ENCODE measurements around the gene IL4. TPM values are rescaled to one million over a fixed set of nuclear protein-coding genes. Genes with fewer than 3 reads are reported as not detected.

Gene IL4
- total and polyA plus RNA-seq, 5 experiments from 2014 or later = not detected

DNA sequence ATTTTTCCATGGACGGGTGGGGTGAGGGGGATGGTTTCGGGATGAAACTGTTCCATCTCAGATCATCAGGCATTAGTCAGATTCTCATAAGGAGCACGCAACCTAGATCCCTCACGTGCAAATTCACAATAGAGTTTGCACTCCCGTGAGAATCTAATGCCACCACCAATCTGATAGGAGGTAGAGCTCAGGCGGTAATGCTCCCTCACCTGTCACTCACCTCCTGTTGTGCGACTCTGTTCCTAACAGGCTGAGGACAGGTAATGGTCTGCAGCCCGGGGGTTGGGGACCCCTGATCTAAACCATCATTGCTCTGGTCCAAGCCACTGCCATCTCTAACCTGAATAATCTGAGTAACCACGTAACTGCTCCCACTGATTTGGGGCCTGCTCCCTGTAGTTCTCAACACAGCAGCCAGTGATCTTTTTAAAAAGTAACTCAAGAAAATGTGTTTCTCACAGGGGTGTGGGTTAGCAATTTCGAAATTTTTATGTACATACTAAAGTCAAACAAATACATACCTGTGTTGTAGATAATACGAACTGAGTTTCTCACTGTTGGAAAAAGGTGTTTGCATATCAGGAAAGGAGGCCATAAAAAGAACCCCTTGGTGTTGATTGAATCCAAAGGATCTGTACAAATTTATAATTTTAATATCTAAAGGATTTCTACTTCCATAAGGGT is 27.1 kb upstream of the IL4 start:
- H3K27me3 Mint-ChIP-seq = peaks cover 0 to 3% (median 0%) of the 10 kb centered on the region in 5 donors
- no peak overlapping the region for H3K4me3 Mint-ChIP-seq
- DNase-seq (no peak), ATAC-seq (no peak)
- H3K9me3 Mint-ChIP-seq = peaks cover 4 to 40% (median 14%) of the 10 kb centered on the region in 9 donors
- peaks cover 0 to 6% (median 0%) of the 10 kb centered on the region in 4 donors for H3K4me1 Mint-ChIP-seq
- POLR2A ChIA-PET = no interaction called here
- H3K36me3 Mint-ChIP-seq = peaks cover 12 to 19% (median 15%) of the 10 kb centered on the region in 3 donors
- H3K27ac Mint-ChIP-seq = no peak overlapping the region

DNA sequence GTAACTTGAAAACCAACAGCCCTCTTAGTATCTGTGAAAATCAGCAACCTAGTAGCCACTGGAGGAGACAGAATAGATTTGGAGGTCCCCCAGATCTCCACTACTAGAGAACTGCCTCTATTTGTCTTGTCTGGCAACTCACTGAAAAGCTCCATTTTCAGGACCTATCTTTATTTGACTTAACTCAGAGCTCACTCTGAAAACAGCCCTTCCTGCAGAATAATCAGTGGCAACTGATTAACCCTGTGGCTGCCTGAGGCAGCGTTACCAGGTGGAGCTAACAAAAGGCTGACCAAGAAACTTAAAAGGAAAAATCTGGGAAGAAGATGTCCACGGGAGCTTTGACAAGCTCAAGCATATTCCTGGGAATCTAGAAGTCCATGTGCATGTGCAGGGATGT is 26.3 kb upstream of the IL4 start:
- Mint-ChIP-seq H3K4me3 (no peak overlapping the region), H3K9me3 (peaks cover 8 to 40% (median 17%) of the 10 kb centered on the region in 9 donors), H3K4me1 (peaks cover 0 to 6% (median 0%) of the 10 kb centered on the region in 4 donors), H3K36me3 (peaks cover 9 to 17% (median 12%) of the 10 kb centered on the region in 3 donors), H3K27me3 (peaks cover 0 to 7% (median 0%) of the 10 kb centered on the region in 5 donors), H3K27ac (no peak overlapping the region)
- POLR2A ChIA-PET = no interaction called here
- no peak for ATAC-seq
- DNase-seq = no peak

DNA sequence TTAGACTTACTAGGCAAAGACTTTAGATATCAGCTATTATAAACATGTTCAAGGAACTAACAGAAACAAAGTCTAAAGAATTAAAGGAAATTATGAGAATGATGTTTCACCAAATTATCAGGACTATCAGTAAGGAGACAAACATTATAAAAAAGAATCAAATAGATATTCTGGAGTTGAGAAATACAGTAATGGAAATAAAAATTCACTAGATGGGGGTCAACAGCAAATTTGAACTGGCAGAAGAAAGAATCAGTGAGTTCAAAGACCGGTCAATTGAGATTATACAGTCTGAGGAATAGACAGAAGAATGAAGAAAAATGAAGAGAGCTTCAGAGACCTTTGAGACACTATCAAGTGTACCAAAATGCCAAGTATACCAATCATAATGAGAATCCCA is 25.4 kb upstream of the IL4 start:
- H3K36me3 Mint-ChIP-seq = peaks cover 3 to 17% (median 4%) of the 10 kb centered on the region in 3 donors
- ATAC-seq (no peak), DNase-seq (no peak)
- peaks cover 0 to 8% (median 0%) of the 10 kb centered on the region in 5 donors for H3K27me3 Mint-ChIP-seq
- H3K9me3 Mint-ChIP-seq = peaks cover 8 to 40% (median 17%) of the 10 kb centered on the region in 9 donors
- peaks cover 0 to 5% (median 0%) of the 10 kb centered on the region in 4 donors for H3K4me1 Mint-ChIP-seq
- no peak overlapping the region for H3K27ac Mint-ChIP-seq
- no peak overlapping the region for H3K4me3 Mint-ChIP-seq
- POLR2A ChIA-PET = no interaction called here

DNA sequence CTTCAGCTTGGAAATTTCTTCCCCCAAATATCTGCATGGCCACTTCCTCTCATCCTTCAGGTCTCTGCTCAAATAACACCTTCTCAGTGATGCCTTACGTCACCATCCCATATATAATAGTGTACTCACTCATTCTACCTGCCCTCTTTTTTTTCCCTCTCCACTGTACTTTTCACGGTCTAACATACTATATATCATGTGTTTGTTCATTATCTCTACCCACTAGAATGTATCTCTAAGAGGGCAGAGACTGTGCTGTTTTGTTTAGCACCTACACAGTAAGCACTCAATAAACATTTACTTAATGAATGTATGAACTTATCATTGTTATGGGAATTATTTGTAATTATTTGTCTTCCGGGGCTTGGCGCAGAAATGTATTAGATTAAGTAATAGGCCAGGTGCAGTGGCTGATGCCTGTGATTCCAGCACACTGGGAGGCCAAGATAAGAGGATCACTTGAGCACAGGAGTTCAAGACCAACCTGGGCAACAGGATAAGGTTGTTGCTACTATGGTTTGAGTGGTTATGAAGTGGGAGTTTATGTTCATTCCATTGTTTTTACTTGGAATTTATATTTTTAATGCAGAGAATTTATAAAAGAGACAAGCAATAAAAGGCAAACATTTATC is 21.8 kb upstream of the IL4 start:
- H3K36me3 Mint-ChIP-seq = peaks cover 0 to 17% (median 0%) of the 10 kb centered on the region in 3 donors
- peaks cover 8 to 40% (median 17%) of the 10 kb centered on the region in 9 donors for H3K9me3 Mint-ChIP-seq
- peaks cover 9 to 29% (median 15%) of the 10 kb centered on the region in 5 donors for H3K27me3 Mint-ChIP-seq
- no peak for DNase-seq
- no peak for ATAC-seq
- H3K4me1 Mint-ChIP-seq = peaks cover 4 to 7% (median 6%) of the 10 kb centered on the region in 4 donors
- POLR2A ChIA-PET = no interaction called here
- H3K27ac Mint-ChIP-seq = no peak overlapping the region
- H3K4me3 Mint-ChIP-seq = no peak overlapping the region

DNA sequence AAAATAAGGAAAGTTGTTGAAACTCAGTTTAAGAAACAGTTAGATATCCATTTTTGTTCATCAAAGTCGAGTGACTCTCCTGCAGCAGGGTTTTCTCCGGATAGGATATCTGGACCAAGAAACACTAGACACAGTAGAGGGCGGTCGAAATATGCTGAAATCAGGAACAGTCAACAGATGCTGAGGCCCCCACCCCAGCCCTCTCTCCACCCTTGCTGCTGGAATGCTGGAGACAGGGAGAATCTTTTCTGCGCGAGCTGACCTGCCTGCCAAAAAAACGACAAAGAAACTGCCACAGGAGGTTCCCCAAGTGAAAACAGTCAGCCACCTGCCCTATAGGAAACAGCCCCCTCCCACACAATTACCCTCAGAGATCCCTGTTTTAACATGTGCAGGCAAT is 20.1 kb upstream of the IL4 start:
- POLR2A ChIA-PET = interaction anchor here (0.6 kb wide), 1 partner anchor 95 kb away, joined by 4 read pairs; no protein-coding TSS in a partner anchor
- DNase-seq (no peak), ATAC-seq (no peak)
- Mint-ChIP-seq H3K36me3 (peaks cover 0 to 6% (median 0%) of the 10 kb centered on the region in 3 donors), H3K9me3 (peaks cover 2 to 23% (median 7%) of the 10 kb centered on the region in 9 donors), H3K27ac (no peak overlapping the region), H3K4me1 (peaks cover 7 to 14% (median 10%) of the 10 kb centered on the region in 4 donors), H3K4me3 (no peak overlapping the region), H3K27me3 (peaks cover 23 to 37% (median 29%) of the 10 kb centered on the region in 5 donors)

DNA sequence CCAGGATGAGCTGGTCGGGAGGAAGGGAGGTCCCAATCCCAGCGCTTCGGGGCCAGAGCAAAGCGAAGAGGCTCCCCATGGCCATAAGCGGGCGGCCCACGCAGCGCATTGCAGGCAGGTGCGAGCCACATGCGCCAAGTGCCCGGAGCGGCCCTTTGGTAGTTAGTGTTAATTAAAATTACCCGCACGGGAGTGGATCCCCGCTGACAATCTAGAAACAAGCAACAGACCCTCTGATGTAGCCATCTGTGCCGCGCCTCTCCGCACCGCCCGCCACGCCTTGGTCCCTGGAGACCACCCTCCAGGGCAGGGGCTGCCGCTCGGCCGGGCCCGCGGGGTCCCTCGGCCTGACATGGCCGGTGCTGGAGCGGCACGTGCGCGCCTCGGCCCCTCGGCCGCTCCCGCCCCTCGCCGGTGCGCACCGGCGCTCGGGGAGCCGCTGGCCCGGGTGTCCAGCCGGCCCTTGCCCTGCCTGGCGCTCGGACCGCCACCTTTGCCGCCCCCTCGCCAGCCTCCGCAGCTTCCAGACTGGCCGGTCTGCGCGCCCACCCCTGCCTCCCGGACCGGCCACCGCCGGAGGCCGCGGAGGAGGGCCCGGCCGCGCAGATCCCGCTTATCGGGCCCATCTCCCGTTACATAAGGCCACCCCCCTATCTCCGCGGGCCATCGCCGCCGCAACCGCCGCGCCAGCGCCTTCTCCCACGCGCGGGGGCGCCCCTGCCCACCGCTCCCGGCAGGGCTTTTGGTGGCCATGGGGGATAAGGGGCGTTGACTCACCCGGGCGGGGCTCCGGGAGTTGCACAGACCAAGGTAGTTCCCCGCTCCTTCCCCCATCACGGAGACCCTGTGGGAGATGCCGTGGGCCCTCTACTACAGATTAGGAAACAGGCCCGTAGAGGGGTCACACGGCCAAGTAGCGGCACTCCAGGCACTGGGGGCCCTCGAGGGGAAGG is 17.7 kb upstream of the IL4 start:
- ATAC-seq (peak; percentile 46 to 58), DNase-seq (peak in 7 of 10 donors; percentile 11 to 33 (median 24))
- Mint-ChIP-seq H3K27me3 (peaks cover 25 to 56% (median 28%) of the 10 kb centered on the region in 5 donors), H3K4me3 (peak overlapping the region; percentile 15 to 78 (median 63)), H3K36me3 (peaks cover 0 to 5% (median 0%) of the 10 kb centered on the region in 3 donors), H3K9me3 (peaks cover 0 to 6% (median 4%) of the 10 kb centered on the region in 9 donors), H3K27ac (peak overlapping the region in 2 of 10 donors; percentile 69 to 77), H3K4me1 (peaks cover 7 to 14% (median 10%) of the 10 kb centered on the region in 4 donors)
- POLR2A ChIA-PET = no interaction called here

DNA sequence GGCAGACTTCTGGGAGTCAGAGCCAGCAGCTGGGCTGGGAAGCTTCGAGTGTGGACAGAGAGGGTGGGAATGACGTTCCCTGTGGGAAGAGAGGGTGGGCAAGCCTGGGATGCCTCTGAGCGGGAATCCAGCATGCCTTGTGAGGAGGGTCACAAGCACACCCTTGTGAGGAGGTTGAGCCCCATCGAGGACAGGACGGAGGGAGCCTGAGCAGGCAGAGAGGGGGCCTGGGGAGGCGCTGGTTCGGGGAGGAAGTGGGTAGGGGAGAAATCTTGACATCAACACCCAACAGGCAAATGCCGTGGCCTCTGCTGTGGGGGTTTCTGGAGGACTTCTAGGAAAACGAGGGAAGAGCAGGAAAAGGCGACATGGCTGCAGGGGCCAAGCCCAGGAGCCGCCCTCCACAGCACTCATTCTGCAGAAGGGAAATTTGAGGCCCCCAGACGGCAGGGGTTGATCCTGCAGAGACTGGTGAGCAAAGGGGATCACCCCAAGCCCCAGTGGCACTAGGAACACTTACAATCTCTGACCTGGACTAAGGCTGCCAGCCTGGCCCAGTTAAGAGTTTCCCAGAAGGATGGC is 16.9 kb upstream of the IL4 start:
- Mint-ChIP-seq H3K4me3 (peak overlapping the region; percentile 15 to 78 (median 63)), H3K27me3 (peaks cover 25 to 57% (median 28%) of the 10 kb centered on the region in 5 donors), H3K4me1 (peaks cover 7 to 14% (median 10%) of the 10 kb centered on the region in 4 donors), H3K27ac (peak overlapping the region in 2 of 10 donors; percentile 69 to 77), H3K36me3 (peaks cover 0 to 3% (median 0%) of the 10 kb centered on the region in 3 donors), H3K9me3 (peaks cover 0 to 4% (median under 1%) of the 10 kb centered on the region in 9 donors)
- peak in 2 of 10 donors; percentile 16 to 18 for DNase-seq
- peak in 1 of 2 donors; percentile 64 for ATAC-seq
- POLR2A ChIA-PET = no interaction called here

DNA sequence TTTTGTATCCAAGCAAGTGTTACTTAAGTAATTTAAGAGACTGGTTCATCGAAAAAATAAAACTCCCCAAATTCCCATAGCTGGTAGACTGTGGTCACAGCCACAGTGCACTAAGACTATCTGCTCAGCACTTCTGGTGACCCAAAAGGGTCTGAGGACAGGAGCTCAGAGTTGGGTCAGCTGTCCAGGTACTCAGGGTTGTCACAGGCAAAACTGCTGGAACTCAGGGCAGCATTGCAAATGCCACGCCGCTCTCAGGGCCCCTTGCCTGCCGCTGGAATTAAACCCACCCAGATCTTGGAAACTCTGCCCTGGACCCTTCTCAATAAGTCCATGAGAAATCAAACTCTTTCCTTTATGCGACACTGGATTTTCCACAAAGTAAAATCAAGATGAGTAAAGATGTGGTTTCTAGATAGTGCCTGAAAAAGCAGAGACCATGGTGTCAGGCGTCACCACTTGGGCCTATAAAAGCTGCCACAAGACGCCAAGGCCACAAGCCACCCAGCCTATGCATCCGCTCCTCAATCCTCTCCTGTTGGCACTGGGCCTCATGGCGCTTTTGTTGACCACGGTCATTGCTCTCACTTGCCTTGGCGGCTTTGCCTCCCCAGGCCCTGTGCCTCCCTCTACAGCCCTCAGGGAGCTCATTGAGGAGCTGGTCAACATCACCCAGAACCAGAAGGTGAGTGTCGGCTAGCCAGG is 16.0 kb upstream of the IL4 start, which contains the start of gene IL13:
Gene IL13 (plus strand): TSS at position 498 of the 705 bp plus-strand sequence. CDS start 14 bp downstream, at position 512.
- POLR2A ChIA-PET = no interaction called here
- H3K36me3 Mint-ChIP-seq = no peaks in the 10 kb centered on the region

DNA sequence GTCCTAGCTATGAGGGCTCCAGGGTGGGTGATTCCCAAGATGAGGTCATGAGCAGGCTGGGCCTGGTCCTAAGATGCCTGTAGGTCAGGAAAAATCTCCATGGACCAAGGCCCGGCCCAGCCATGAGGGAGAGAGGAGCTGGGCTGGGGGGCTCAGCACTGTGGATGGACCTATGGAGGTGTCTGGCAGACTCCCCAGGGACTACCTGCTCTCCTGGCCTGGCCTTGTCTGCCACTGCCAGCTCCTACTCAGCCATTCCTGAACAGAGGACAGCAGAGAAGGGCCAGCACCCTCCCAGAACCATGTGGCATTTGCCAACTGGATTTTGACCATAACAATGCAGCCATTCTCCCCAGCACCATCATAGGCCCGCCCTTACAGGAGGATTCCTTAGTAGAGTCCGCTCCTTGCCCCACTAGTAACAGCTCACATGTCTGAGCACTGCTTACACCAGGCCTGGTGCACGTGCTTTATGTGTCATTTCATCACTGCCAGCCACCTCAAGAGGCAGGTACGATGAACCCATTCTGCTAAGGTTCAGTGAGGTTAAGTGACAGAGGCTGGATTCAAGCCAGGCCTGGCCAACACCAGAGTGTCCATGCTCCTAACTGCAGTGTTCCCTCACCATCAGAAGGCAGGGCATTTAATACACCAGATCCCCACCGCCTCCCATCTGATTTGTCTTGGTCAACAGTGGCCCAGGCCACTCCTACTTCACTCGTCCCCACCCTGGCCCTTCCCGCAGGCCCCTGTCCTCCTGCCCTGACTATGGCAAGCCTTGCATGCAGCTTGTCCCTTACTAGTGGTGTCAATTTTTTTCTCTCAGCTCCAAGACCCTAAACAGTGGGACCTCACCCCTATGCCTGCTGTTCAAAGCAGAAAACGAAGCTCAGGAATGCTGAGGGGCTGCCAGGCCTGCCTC is 15.1 kb upstream of the IL4 start:
- no peak overlapping the region for H3K27ac Mint-ChIP-seq
- POLR2A ChIA-PET = no interaction called here
- H3K27me3 Mint-ChIP-seq = peaks cover 18 to 56% (median 28%) of the 10 kb centered on the region in 5 donors
- H3K4me1 Mint-ChIP-seq = peaks cover 7 to 15% (median 12%) of the 10 kb centered on the region in 4 donors
- peak overlapping the region in 1 of 10 donors; percentile 43 for H3K4me3 Mint-ChIP-seq
- no peaks in the 10 kb centered on the region for H3K9me3 Mint-ChIP-seq
- DNase-seq (no peak), ATAC-seq (no peak)
- no peaks in the 10 kb centered on the region for H3K36me3 Mint-ChIP-seq

More for the DNA sequence above, 16.0 kb upstream of the IL4 start, which contains the start of gene IL13:
- Mint-ChIP-seq H3K9me3 (no peaks in the 10 kb centered on the region), H3K4me3 (peak within 1 kb of the TSS in 9 of 10 donors; percentile 52 to 78 (median 66)), H3K4me1 (peaks cover 7 to 14% (median 10%) of the 10 kb centered on the region in 4 donors), H3K27me3 (peaks cover 22 to 57% (median 28%) of the 10 kb centered on the region in 5 donors), H3K27ac (peak within 1 kb of the TSS in 2 of 10 donors; percentile 43 to 77)
- ATAC-seq (no peak), DNase-seq (no peak)

DNA sequence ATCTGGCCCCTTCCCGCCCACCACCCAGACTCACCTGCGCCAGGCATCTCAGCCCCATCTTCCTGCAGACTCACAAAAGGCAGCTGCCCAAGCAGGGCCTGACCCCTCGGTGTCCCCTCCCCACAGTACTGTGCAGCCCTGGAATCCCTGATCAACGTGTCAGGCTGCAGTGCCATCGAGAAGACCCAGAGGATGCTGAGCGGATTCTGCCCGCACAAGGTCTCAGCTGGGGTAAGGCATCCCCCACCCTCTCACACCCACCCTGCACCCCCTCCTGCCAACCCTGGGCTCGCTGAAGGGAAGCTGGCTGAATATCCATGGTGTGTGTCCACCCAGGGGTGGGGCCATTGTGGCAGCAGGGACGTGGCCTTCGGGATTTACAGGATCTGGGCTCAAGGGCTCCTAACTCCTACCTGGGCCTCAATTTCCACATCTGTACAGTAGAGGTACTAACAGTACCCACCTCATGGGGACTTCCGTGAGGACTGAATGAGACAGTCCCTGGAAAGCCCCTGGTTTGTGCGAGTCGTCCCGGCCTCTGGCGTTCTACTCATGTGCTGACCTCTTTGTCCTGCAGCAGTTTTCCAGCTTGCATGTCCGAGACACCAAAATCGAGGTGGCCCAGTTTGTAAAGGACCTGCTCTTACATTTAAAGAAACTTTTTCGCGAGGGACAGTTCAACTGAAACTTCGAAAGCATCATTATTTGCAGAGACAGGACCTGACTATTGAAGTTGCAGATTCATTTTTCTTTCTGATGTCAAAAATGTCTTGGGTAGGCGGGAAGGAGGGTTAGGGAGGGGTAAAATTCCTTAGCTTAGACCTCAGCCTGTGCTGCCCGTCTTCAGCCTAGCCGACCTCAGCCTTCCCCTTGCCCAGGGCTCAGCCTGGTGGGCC is 13.9 kb upstream of the IL4 start:
- Mint-ChIP-seq H3K4me1 (peaks cover 7 to 21% (median 11%) of the 10 kb centered on the region in 4 donors), H3K27me3 (peaks cover 10 to 48% (median 21%) of the 10 kb centered on the region in 5 donors), H3K9me3 (no peaks in the 10 kb centered on the region), H3K4me3 (no peak overlapping the region), H3K36me3 (no peaks in the 10 kb centered on the region), H3K27ac (no peak overlapping the region)
- DNase-seq (no peak), ATAC-seq (no peak)
- POLR2A ChIA-PET = no interaction called here

Measured in naive thymus-derived CD8-positive, alpha-beta T cell (primary cell).